GM18868 (cell line): ENCODE data around the gene VPREB3.

ENCODE experiments used
- ATAC-seq: cut with Tn5 transposase; IDR thresholded peaks from one replicate; pipeline ENCODE4 v1.9.1; 2021; ENCODE audit warnings: mild to moderate bottlenecking, moderate library complexity; ENCODE audit not compliant: unreplicated experiment

Gene VPREB3

GRCh38 chr22:23783265-23784150 is 29.3 kb upstream of the VPREB3 start:
- no peak for ATAC-seq

GRCh38 chr22:23782703-23783102 is 28.5 kb upstream of the VPREB3 start:
- ATAC-seq: no peak

- ATAC-seq: no peak
Observed at GRCh38 chr22:23782252-23782651, 28.0 kb upstream of the VPREB3 start.

- no peak for ATAC-seq
Observed at GRCh38 chr22:23781511-23782183, 27.4 kb upstream of the VPREB3 start.

- no peak for ATAC-seq
Observed at GRCh38 chr22:23781065-23781464, 26.8 kb upstream of the VPREB3 start.

GRCh38 chr22:23780146-23780748 is 26.0 kb upstream of the VPREB3 start:
- no peak for ATAC-seq

GRCh38 chr22:23779731-23780130 is 25.5 kb upstream of the VPREB3 start:
- no peak for ATAC-seq

GRCh38 chr22:23779083-23779482 is 24.9 kb upstream of the VPREB3 start:
- ATAC-seq: no peak

GRCh38 chr22:23778577-23778900 is 24.3 kb upstream of the VPREB3 start:
- no peak for ATAC-seq

- ATAC-seq: no peak
Observed at GRCh38 chr22:23777776-23778576, 23.8 kb upstream of the VPREB3 start.

- ATAC-seq: no peak
Observed at GRCh38 chr22:23775779-23776375, 21.7 kb upstream of the VPREB3 start.

GRCh38 chr22:23774922-23775436 is 20.8 kb upstream of the VPREB3 start:
- ATAC-seq: no peak

- no peak for ATAC-seq
Observed at GRCh38 chr22:23774114-23774921, 20.1 kb upstream of the VPREB3 start.

- no peak for ATAC-seq
Observed at GRCh38 chr22:23773483-23774113, 19.4 kb upstream of the VPREB3 start.

GRCh38 chr22:23772649-23773473 is 18.6 kb upstream of the VPREB3 start, which contains the start of gene MMP11:
Gene MMP11, plus strand, starts transcription at chr22:23772849. Its CDS starts 22 bp downstream, at chr22:23772871.
- no peak for ATAC-seq

GRCh38 chr22:23772315-23772648 is 18.1 kb upstream of the VPREB3 start:
- no peak for ATAC-seq

GRCh38 chr22:23769321-23769965 is 15.2 kb upstream of the VPREB3 start:
- no peak for ATAC-seq
